DOHH2 (cell line): ENCODE data around the gene CALHM3.

Experiments used
- EZH2phosphoT487 ChIP-seq: fragments of 200-600 bp; sonication (generic); IDR thresholded peaks from 2 replicates; pipeline ENCODE4 v1.6.1; 2017; ENCODE audit warnings: borderline replicate concordance, mild to moderate bottlenecking, antibody characterized with exemption, low read length, moderate library complexity, mixed read lengths
- TF ChIP-seq, protein P1 (sequence below): fragments of 200-600 bp; sonication (generic); IDR thresholded peaks from one replicate; pipeline ENCODE4 v1.5.1; 2014; ENCODE audit warnings: antibody characterized with exemption, mild to moderate bottlenecking, low read depth, low read length; ENCODE audit not compliant: poor library complexity, severe bottlenecking

DNA sequence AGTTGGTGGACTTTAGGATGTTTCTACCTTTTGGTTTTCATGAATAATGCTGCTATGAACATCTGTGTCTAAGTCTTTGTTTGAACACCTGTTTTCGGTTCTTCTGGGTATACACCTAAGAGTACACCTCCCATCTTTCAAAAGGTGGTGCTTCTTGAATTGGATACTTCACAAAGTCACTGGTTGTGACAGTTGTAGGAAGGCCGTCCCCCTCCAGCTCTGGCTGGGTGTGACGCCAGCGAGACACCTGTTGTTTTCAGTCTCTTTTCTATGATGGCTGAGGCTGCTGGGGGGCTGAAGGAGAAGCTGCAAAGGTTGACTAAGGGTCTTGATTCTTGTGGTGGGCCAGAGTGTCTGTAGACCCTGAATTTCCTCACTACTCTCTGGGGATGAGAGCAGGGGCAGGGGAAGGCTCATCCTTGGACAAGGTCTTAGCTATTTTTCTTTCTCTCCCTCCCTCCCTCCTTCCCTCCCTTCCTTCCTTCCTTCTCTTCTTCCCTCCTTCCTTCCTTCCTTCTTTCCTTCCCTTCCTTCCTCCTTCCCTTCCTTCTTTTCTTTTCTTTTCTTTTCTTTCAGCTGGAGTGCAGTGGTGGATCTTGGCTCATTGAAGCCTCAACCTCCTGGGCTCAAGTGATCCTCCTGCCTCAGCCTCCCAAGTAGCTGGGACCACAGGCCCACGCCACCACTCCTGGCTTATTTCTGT is 20.0 kb upstream of the CALHM3 start:
- TF ChIP-seq, protein P1, sequence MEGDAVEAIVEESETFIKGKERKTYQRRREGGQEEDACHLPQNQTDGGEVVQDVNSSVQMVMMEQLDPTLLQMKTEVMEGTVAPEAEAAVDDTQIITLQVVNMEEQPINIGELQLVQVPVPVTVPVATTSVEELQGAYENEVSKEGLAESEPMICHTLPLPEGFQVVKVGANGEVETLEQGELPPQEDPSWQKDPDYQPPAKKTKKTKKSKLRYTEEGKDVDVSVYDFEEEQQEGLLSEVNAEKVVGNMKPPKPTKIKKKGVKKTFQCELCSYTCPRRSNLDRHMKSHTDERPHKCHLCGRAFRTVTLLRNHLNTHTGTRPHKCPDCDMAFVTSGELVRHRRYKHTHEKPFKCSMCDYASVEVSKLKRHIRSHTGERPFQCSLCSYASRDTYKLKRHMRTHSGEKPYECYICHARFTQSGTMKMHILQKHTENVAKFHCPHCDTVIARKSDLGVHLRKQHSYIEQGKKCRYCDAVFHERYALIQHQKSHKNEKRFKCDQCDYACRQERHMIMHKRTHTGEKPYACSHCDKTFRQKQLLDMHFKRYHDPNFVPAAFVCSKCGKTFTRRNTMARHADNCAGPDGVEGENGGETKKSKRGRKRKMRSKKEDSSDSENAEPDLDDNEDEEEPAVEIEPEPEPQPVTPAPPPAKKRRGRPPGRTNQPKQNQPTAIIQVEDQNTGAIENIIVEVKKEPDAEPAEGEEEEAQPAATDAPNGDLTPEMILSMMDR, result no peak
- TF ChIP-seq EZH2phosphoT487, result no peak
